T47D (cell line): ENCODE data around the gene SYT5.
A peak's percentile ranks its signal among the peaks of the same experiment; 100 is the strongest.
"Not testable (repeated sequence)": the region's sequence is repeated elsewhere in the genome, so short reads cannot be mapped to it uniquely, and the experiment has no call there.

Experiments used
- DNase-seq, 2 experiments: peaks; one replicate each; pipeline versions ENCODE4 v3.0.0 to v3.0.0-alpha.2; 2011 to 2012; ENCODE audit warnings: low read depth in 1 of 2, low spot score in 1 of 2
- JUND ChIP-seq: IDR thresholded peaks from 2 replicates; pipeline ENCODE4 v1.6.1; 2012; ENCODE audit warnings: low read depth
- in situ Hi-C: cut with HindIII; loops from 2 replicates; pipeline ENCODE4 v1.10.0; 2016; ENCODE audit warnings: low sequenced_read_pairs, low pct_unique_long_range_greater_than_20kb

SYT5 gene

DNA sequence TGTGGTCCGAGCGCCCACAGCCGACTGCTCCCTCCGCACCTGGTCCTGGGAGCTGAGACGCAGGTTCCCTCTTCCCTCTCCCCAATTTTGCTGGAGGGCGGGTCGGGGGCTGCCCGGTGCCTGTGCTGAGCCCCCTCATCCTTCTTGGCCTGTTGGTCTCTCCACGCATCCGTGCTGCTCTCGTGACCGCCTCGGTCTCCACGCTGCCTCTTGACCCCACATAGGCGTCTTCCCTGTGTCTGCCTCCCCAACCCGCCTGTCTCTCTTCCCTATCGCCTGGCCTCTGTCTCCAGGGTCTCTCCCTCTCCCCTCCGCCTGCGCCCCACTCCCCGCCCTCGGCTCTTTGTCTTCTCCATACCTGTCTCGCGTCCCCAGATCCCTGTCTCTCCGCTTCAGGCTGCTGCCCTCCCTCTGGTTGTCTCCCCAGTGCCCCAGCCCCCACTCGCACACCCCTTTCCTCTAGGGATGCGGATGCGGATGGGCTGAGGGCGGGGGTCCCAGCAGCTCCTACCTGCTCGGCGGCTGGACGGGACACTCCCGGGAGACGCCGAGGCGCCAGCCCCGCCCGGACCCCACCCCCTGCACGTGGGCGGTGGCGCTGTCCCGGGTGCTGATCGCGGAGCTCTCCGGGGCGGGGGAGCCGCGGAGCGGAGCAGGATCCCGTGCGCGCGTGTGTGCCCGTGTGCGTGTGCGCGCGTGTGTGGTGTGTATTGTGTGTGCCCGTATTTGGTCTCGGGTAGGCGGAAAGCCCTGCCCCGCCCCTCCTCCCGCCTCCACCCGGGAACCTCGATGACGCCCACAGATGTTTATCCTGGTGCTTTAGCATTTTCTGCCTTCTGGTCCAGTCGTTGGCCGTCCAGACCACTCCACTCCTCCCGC, at the start of gene SYT5:
SYT5 (minus strand) TSS at position 684 of the 879 bp plus-strand sequence. CDS start 1,248 bp downstream, outside the sequence.
- no peak for TF ChIP-seq JUND

DNA sequence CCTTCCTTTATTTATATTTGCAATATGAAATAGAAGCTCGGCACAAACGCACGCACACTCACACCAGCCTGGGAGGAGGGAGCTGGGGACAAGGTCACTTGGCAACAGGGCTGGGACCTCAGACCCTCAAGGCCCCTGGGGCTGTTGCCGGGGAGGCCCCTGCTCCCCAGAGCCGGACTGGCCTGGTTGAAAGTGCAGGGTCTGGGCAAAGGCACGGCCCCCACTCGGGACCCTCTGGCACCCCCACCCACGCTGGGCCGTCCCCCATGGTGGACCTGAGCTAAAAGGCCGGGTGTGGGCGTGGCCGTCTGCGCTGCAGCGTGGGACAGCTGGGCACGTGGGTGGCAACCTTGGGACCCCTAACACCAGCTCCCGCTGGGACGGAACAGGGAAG, 49.7 kb upstream of the SYT5 start:
- no peak for TF ChIP-seq JUND
- in situ Hi-C loops, result no loop called here
- DNase-seq, result no peak

More for the DNA sequence above, at the start of gene SYT5:
- peak; percentile 67 to 82 for DNase-seq
- in situ Hi-C loops, result no loop called here

GRCh38 chr19:55229145-55229788, 49.2 kb upstream of the SYT5 start:
- TF ChIP-seq JUND, result no peak
- in situ Hi-C loops, result no loop called here
- no peak for DNase-seq

GRCh38 chr19:55228403-55229031, 48.4 kb upstream of the SYT5 start, which contains the start of gene TMEM86B:
Gene TMEM86B (minus strand): TSS chr19:55228763. CDS start chr19:55228741, 22 bp downstream.
- in situ Hi-C loops, result no loop called here
- no peak for TF ChIP-seq JUND
- no peak for DNase-seq

GRCh38 chr19:55228015-55228391, 47.9 kb upstream of the SYT5 start:
- TF ChIP-seq JUND, result no peak
- no peak for DNase-seq
- in situ Hi-C loops, result no loop called here

GRCh38 chr19:55227241-55228014, 47.3 kb upstream of the SYT5 start:
- in situ Hi-C loops, result no loop called here
- no peak for TF ChIP-seq JUND
- DNase-seq, result no peak

GRCh38 chr19:55226788-55227187, 46.7 kb upstream of the SYT5 start:
- no peak for TF ChIP-seq JUND
- in situ Hi-C loops, result no loop called here
- DNase-seq, result no peak

DNA sequence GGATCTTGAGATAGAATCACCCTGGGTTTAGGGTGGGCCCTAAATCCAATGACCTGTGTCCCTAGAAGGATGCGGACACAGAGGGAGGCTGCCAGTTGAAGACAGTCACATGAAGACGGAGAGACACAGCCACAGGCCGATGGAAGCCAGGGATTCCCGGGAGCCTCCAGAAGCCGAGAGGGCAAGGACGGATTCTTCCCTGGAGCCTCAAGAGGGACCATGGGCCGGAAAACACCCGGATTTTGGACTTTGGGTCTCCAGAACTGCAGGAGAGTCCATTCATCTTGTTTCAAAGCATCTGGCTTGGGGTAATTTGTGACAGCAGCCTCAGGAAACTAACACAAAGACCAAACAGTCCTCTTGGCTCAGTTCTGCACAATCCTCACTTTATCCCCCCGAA, 46.2 kb upstream of the SYT5 start:
- no peak for TF ChIP-seq JUND
- no peak for DNase-seq
- in situ Hi-C loops, result no loop called here

GRCh38 chr19:55225415-55225958, 45.4 kb upstream of the SYT5 start:
- no peak for DNase-seq
- no peak for TF ChIP-seq JUND
- in situ Hi-C loops, result no loop called here

- in situ Hi-C loops, DNase-seq: not testable (repeated sequence)
Observed at GRCh38 chr19:55224679-55225414, 44.8 kb upstream of the SYT5 start.

- in situ Hi-C loops, result no loop called here
Observed at GRCh38 chr19:55224038-55224665, 44.1 kb upstream of the SYT5 start.

More at GRCh38 chr19:55224038-55224665, 44.1 kb upstream of the SYT5 start:
- no peak for TF ChIP-seq JUND
- no peak for DNase-seq
